HK-2 (cell line): ENCODE measurements around the gene MARCHF11.

Experiments used
- DNase-seq: peaks from one replicate; pipeline ENCODE4 v3.0.0-alpha.2; 2018; ENCODE audit not compliant: unreplicated experiment

Gene MARCHF11

DNA sequence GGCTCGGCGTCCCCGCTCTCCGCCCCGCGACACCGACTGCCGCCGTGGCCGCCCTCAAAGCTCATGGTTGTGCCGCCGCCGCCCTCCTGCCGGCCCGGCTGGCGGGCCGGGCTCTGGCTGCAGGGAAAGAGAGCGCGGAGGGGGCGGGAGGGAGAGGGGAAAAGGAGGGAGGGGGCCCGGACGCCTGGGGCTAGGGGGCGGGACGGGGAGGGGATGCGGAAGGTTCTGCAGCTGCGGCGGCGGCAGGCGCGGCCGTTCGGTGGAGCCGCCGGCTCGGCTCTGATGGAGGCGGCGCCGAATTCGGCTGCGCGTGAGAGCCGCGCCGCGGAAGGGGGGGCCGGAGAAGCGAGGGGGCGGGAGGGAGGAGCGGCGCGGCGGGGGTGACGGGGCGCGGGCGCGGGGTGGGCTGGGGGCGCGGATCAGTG lies at the start of gene MARCHF11:
Gene MARCHF11 (minus strand): TSS at position 281 of the 425 bp plus-strand sequence. CDS start 216 bp downstream, at position 65.
- DNase-seq = no peak

- no peak for DNase-seq
Measured at GRCh38 chr5:16225927-16226326, 46.3 kb upstream of the MARCHF11 start.

DNA sequence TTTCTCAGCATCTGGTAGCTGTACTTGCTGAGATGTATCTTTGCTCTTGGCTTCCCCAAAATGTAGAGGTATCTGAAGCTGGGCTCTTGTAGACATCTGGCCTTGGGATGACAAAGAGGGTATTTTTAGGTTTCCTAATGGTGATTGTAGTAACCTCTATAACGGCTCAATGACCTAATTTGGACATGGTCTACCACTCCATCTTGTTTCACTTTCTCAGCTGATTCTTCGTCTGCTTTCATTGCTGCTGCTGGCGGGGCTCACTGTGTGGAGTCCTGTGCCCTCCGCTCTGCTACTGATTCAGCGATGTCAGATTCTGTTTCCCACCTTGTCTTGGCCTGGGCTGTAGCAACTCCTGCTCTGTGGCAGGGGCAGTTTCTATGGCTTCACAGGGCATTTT lies 12.7 kb upstream of the MARCHF11 start:
- DNase-seq = no peak

DNA sequence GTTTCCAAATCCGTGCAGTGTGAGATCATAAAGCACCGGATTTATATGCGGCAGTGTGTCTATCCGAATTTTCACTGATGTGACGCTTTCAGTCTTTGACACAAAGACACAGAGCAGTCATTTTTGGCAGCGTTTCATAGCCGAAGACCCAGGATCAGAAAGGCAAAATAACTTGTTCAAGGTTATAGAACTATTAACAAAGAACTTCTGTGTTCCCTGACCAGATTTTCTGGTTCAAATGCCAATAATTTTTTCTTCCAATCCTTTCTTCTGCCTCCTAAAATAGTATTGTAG lies 1.1 kb upstream of the MARCHF11 start:
- no peak for DNase-seq

DNA sequence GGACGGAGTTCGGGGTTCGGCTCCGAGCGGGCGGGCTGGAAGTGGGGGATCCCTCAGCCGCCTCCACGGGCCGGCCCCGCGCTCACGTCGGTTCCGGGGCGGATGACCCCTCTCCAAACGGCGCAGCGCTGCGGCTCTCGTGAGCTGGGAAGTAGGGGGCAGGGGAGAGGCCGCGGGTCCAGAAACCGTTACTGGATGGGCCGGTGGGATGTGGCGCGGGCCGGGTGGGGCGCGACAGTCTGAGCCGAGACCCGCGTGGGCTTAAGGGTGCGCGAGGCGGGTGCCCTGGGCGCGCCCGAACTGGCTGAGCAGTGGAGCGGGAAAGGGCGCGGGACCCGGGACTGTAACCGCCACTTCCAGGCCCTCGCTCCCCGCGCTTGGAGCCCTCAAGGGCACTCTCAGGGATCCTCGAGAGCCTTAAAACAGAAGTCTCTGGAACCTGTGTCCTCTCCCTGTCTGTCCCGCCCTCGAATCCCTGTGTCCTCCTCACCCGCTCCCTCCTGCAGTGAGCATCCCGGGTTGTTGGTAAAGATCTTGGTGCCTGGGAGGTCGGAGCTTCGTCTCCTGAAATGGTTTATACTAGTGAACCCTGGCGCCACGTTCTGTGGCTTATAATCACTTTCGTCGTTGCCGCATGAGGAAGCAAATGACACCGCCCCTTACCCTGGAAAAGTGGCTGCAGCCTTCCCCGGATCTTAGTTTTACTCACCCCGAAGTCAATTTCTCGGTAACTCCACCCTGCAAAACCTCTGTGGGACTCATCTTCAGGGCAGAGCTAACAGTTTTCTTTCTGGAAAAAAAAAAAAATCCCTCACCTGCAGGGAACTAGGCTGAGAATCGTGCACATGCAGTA lies 571 bp upstream of the MARCHF11 start:
- no peak for DNase-seq

DNA sequence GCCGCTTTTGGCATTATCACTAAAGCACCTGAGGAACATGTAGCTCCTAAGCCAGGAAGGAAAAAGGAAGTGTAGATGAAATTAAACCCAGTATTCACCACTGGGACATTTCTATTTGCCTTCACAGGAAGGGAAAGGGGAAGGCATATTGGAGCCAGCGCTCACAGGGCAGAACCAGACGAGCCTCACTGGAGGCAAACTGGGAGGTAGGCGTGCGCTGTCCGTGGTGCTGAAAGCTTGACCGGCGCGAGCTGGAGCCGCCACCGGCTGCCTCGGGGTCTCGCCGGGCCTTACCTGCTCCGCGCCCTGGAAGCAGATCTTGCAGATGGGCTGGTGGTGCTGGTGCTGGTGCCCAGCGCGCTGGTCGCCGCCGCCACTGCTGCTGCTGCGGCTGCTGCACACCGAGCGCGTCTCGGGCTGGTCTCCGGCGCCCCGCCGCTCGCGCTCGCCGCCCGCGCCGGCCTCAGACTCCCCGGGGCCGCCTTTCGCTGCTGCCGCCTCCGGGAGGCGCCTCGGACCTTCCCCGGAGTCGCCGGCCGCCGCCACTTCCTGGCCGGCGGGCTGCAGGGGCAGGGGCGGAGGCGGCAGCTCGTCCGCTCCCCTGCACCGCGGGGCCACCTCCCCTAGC lies 732 bp downstream of the MARCHF11 start:
- peak; percentile 43 for DNase-seq

GRCh38 chr5:16169550-16169949 lies 10.0 kb downstream of the MARCHF11 start:
- no peak for DNase-seq

GRCh38 chr5:16160706-16161105 lies 18.9 kb downstream of the MARCHF11 start:
- peak; percentile 11 for DNase-seq

- no peak for DNase-seq
Measured at GRCh38 chr5:16159636-16160035, 20.0 kb downstream of the MARCHF11 start.

DNA sequence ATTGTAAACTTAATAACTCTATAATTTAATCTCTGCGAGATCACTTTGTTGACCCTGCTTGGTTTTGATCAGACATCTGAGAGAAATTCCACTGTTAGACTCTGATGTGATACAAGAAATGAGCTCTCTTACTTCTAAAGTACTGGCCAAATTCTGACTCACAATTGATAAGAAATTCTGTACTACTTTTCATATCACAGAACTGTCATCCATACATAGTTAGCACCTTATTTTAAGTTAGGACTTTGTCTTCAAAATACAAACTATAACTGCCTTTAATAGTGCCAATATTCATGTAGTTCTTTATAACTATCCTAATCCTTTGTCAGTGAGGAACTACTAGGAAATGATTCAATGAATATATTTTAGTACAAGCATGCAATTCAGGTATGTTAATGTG lies 23.4 kb downstream of the MARCHF11 start:
- no peak for DNase-seq

- DNase-seq = no peak
Measured at GRCh38 chr5:16152601-16153568, 26.7 kb downstream of the MARCHF11 start.

DNA sequence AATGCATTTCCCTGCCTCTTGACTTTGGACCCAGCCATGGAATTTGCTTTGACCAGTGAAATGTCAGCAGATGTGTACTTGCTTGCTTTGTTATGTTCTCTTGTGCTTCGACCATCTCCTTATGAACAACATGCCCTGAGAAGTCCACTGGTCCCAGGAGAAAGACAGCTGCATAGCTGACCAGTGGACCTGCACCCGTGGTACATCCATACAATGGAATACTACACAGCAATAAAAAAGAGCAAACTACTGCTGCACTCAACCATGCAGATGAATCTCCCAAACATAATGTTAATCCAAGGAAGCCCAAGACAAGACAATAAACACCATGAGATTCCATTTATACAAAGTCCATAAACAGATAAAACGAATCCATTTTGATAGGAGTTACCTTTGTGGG lies 30.0 kb downstream of the MARCHF11 start:
- no peak for DNase-seq

GRCh38 chr5:16147179-16147900 lies 32.3 kb downstream of the MARCHF11 start:
- no peak for DNase-seq

GRCh38 chr5:16144416-16144815 lies 35.2 kb downstream of the MARCHF11 start:
- DNase-seq = no peak

- DNase-seq = no peak
Measured at GRCh38 chr5:16143361-16144049, 36.1 kb downstream of the MARCHF11 start.

GRCh38 chr5:16140944-16141343 lies 38.6 kb downstream of the MARCHF11 start:
- DNase-seq = no peak

GRCh38 chr5:16140417-16140816 lies 39.2 kb downstream of the MARCHF11 start:
- no peak for DNase-seq

DNA sequence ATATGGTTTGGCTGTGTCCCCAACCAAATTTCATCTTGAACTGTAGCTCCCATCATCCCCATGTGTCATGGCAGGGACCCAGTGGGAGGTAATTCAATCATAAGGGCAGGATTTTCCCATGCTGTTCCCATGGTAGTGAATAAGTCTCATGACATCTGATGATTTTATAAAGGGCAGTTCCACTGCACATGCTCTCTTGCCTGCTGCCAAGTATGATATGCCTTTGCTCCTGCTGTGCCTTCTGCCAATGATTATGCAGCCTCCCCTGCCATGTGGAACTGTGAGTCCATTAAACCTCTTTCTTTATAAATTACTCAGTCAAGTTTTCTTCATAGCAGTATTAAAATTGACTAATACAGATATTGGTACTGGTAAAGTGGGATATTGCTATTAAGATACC lies 42.4 kb downstream of the MARCHF11 start:
- DNase-seq = no peak

DNA sequence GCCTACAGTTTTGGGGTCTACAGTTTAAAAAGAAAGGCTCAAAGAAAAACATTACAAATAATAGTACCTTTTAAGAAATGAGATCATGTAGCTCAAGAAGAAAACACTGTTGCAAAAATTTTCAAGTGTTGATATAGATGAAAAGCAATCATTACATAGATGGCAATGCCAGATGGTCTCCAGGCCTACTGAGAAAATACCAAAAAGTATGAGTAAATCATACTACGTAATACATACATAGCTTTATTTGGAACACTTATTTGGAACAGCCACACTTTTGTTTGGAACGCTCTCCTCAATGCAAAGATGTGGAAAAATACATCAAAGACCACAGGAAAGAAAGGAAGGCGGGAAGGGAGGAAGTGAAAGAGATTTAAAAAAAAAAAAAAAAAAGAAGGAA lies 44.1 kb downstream of the MARCHF11 start:
- no peak for DNase-seq

GRCh38 chr5:16135003-16135402 lies 44.6 kb downstream of the MARCHF11 start:
- no peak for DNase-seq

- DNase-seq = no peak
Measured at GRCh38 chr5:16134204-16134603, 45.4 kb downstream of the MARCHF11 start.
